ENCODE measurements around the gene EPO. TPM values are rescaled to one million over a fixed set of nuclear protein-coding genes. Genes with fewer than 3 reads are reported as not detected.
A peak's percentile ranks its signal among the peaks of the same experiment; 100 is the strongest.

The EPO gene
- total RNA-seq, 2 donors from 2014 or later, result 1.3 to 2.6 TPM

- H3K4me3 ChIP-seq, result no peak overlapping the region
- H3K9me3 ChIP-seq, result no peaks in the 10 kb centered on the region
- H3K27me3 ChIP-seq, result no peaks in the 10 kb centered on the region
- ATAC-seq (no peak), DNase-seq (no peak)
- peaks cover 51% of the 10 kb centered on the region for H3K4me1 ChIP-seq
- intact Hi-C loops (cut with DNase I), result loop anchor here (10.0 kb wide), 1 partner anchor 214 kb away; the partner anchor contains the start of gene TSC22D4
- TF ChIP-seq POLR2A (IDR thresholded peaks at IDR 0.05), result no peak
- TF ChIP-seq, protein P1, sequence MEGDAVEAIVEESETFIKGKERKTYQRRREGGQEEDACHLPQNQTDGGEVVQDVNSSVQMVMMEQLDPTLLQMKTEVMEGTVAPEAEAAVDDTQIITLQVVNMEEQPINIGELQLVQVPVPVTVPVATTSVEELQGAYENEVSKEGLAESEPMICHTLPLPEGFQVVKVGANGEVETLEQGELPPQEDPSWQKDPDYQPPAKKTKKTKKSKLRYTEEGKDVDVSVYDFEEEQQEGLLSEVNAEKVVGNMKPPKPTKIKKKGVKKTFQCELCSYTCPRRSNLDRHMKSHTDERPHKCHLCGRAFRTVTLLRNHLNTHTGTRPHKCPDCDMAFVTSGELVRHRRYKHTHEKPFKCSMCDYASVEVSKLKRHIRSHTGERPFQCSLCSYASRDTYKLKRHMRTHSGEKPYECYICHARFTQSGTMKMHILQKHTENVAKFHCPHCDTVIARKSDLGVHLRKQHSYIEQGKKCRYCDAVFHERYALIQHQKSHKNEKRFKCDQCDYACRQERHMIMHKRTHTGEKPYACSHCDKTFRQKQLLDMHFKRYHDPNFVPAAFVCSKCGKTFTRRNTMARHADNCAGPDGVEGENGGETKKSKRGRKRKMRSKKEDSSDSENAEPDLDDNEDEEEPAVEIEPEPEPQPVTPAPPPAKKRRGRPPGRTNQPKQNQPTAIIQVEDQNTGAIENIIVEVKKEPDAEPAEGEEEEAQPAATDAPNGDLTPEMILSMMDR (IDR thresholded peaks at IDR 0.05), result no peak
- 77 to 85% methylated on average over 15 to 16 of the region's 16 CpGs for WGBS, 2 donors
- no peak overlapping the region for H3K27ac ChIP-seq
- H3K36me3 ChIP-seq (replicated peaks in 1 of 2; ENCODE audit: insufficient read depth in 1 of 2, low read depth in 2 of 2), result peaks cover 10 to 41% of the 10 kb centered on the region in 2 donors
Observed at GRCh38 chr7:100688326-100688860, 31.9 kb upstream of the EPO start.

DNA sequence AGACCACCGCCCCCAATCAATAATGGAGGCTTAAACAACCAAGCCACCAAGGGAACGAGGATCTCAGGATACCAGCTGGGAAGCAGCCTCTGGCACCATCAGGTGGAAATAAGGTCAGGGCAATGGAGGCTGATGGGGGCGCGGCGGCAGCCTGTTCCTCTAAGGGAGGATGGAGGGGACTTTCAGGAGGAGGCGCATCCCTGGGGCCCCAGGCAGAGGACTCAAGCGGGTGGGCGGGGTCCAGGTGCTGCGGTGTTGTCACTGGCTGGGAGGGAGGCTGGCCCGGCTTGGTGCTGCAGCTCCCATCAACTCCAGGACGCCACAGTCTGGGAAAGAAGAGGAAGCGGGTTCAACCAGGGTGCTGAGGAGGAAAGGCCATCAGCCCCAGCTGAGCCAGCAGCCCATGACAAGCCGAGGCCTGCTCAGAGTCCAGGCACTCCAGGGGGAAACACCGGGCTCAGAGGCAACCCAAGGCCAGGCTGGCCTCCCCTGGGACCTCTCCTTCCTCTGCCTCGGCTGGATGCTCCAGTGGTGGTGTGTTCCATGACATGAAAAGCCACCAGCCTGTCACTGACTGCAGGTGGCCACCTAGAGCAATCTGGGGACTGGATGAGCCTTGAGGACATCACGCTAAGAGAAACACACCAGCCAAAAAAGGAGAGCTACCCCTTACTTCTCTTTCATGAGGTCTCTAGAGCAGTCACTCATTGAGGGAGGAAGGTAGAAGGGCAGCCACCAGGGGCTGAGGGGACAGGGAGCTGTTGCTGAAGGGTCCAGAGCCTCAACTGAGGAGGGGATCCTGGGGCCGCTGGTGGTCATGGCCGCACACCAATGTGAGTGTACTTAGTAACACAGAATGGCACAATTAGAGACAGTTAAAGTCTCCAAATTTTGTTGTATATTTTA, 30.8 kb upstream of the EPO start:
- DNase-seq (no peak), ATAC-seq (no peak)
- Histone ChIP-seq H3K4me3 (no peak overlapping the region), H3K9me3 (no peaks in the 10 kb centered on the region), H3K27me3 (no peaks in the 10 kb centered on the region), H3K4me1 (peaks cover 52% of the 10 kb centered on the region), H3K27ac (no peak overlapping the region), H3K36me3 (replicated peaks in 1 of 2; ENCODE audit: insufficient read depth in 1 of 2, low read depth in 2 of 2) (peaks cover 6 to 30% of the 10 kb centered on the region in 2 donors)
- intact Hi-C loops (cut with DNase I), result loop anchor here (10.0 kb wide), 1 partner anchor 215 kb away; the partner anchor contains the start of gene TSC22D4
- whole genome bisulfite sequencing, 2 donors, result 83 to 86% methylated on average over 9 to 17 of the region's 18 CpGs
- TF ChIP-seq, protein P1 (IDR thresholded peaks at IDR 0.05), result no peak
- TF ChIP-seq POLR2A (IDR thresholded peaks at IDR 0.05), result no peak

DNA sequence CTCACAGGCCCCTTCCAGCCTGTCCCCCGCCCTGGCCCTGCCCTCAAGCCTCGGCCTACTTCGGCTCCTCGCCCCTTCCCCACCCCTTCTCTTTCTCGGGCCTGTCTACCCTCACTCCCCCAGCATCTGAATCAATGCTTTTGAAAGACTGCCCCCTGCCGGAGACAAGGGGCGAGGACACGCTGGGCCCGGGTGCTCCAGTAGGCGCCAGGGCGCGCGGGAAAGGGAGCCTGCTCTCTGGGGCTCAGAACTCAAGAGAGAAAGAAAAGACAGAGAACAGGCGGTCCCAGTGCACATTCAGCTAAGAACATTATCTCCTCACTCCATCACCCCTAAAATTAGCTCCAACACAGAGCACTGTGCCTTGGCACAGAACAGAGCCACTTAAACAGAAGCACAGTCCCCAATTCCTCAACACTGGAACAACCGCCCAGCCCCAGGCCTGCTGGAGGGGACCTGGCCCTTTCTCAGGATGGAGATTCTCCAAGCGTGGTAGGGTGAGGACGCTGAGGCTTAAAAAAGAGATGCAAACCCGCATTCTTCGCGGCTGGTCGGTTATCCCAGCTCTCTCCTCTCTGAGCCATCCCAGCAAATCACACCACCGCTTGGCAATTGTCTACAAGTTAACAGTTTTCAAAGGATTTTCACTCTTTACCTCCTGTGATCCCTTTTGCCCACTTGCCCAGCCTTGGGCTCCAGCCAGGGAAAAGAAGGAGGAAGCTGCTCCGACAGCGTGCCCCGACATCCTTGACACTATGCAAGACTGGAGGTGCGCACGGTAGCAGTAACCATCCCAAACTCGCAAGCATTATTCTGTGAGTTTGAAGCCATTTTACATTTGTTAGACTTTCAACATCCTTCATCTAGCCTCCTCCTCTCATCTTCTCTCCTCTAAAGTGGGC, 28.3 kb upstream of the EPO start:
- peaks cover 0 to 12% of the 10 kb centered on the region in 2 donors for H3K36me3 ChIP-seq (replicated peaks in 1 of 2; ENCODE audit: insufficient read depth in 1 of 2, low read depth in 2 of 2)
- DNase-seq (peak; percentile 77 to 81 (median 78)), ATAC-seq (peak; percentile 64)
- no peaks in the 10 kb centered on the region for H3K9me3 ChIP-seq
- TF ChIP-seq, protein P1 (IDR thresholded peaks at IDR 0.05), result peak; percentile 82 to 94 (median 87)
- TF ChIP-seq POLR2A (IDR thresholded peaks at IDR 0.05), result no peak
- 28 to 29% methylated on average over 27 to 28 of the region's 28 CpGs for WGBS, 2 donors
- H3K4me3 ChIP-seq, result no peak overlapping the region
- peaks cover 56% of the 10 kb centered on the region for H3K4me1 ChIP-seq
- no peaks in the 10 kb centered on the region for H3K27me3 ChIP-seq
- intact Hi-C loops (cut with DNase I), result no loop called here
- peak overlapping the region in 1 of 4 donors; percentile 30 for H3K27ac ChIP-seq

- intact Hi-C loops (cut with DNase I), result no loop called here
- Histone ChIP-seq H3K27me3 (no peaks in the 10 kb centered on the region), H3K36me3 (replicated peaks in 1 of 2; ENCODE audit: insufficient read depth in 1 of 2, low read depth in 2 of 2) (peaks cover 0 to 7% of the 10 kb centered on the region in 2 donors), H3K9me3 (no peaks in the 10 kb centered on the region), H3K4me1 (peaks cover 56% of the 10 kb centered on the region), H3K27ac (peak overlapping the region in 3 of 4 donors; percentile 70 to 85 (median 73)), H3K4me3 (no peak overlapping the region)
- DNase-seq (no peak), ATAC-seq (no peak)
- TF ChIP-seq, protein P1 (IDR thresholded peaks at IDR 0.05), result no peak
- no peak for TF ChIP-seq POLR2A (IDR thresholded peaks at IDR 0.05)
- 51 to 63% methylated on average over 6 of the region's 6 CpGs for WGBS, 2 donors
Observed at GRCh38 chr7:100692578-100692961, 27.7 kb upstream of the EPO start.

Measured in body of pancreas (tissue), 4 donors.